Peyer's patch (tissue), 4 donors: ENCODE results near the gene RET.

Experiments
- CTCF ChIP-seq, 6 experiments: fragments of 450-650 bp in 4 of 6; fragments of 200-600 bp in 2 of 6; sonication (generic) in 1 of 6; IDR thresholded peaks; one replicate each; pipeline ENCODE4 v1.5.1; 2017 to 2019; ENCODE audit warnings: antibody characterized with exemption in 6 of 6, mild to moderate bottlenecking in 3 of 6, moderate library complexity in 1 of 6
- POLR2A ChIP-seq, 2 donors: fragments of 450-650 bp; IDR thresholded peaks; one replicate each; pipeline ENCODE4 v1.5.1; 2017; ENCODE audit warnings: antibody characterized with exemption in 2 of 2, mild to moderate bottlenecking in 2 of 2, moderate library complexity in 2 of 2

- TF ChIP-seq CTCF (IDR thresholded peaks at IDR 0.05) (no peak), POLR2A (IDR thresholded peaks at IDR 0.05) (no peak)
Measured at GRCh38 chr10:43123361-43124093, 46.7 kb downstream of the RET start.
